HepG2 (cell line): Measurements from ENCODE around the gene ZBTB4. TPM values are rescaled to one million over a fixed set of nuclear protein-coding genes. Genes with fewer than 3 reads are reported as not detected.

Source experiments
- ATAC-seq: fragments of 200-7000 bp; cut with Tn5 transposase; 3 replicates; pipeline ENCODE4 v1.9.1; 2020; ENCODE audit warnings: mild to moderate bottlenecking, moderate library complexity
- BruUV-seq: library from RNA; stranded (reverse); fragments of 400-500 nt; replicated peaks from 2 replicates; lab custom pipeline; 2021; lab: Mats Ljungman, UMichigan
- CTCF ChIA-PET: fragments of 300-600 bp; formaldehyde crosslinking; extraction: SDS; loops from one replicate; lab custom pipeline; 2021; ENCODE audit warnings: low total read pairs, inconsistent platforms, low intra/inter-chr PET ratio; lab: Yijun Ruan, JAX
- POLR2A ChIA-PET: fragments of 350-600 bp; sonication (Branson Sonifier 250); formaldehyde crosslinking; loops from one replicate; lab custom pipeline; 2020; ENCODE audit warnings: antibody characterized with exemption, inconsistent platforms; lab: Yijun Ruan, JAX
- DNase-seq: peaks from one replicate; pipeline ENCODE4 v3.0.0-alpha.2; 2015; ENCODE audit warnings: low spot score
- FAIRE-seq: peaks from 3 replicates; lab custom pipeline; 2011; peaks lifted over from hg19 to GRCh38; lab: Jason Lieb, UNC
- H2AFZ ChIP-seq: one replicate; pipeline ENCODE4 v1.6.1; 2011; ENCODE audit warnings: low read length, inconsistent platforms
- H3K27ac ChIP-seq: fragments of 300-600 bp; 3 replicates; pipeline ENCODE4 v1.8.0; 2011; ENCODE audit warnings: mixed run types, mild to moderate bottlenecking, mixed read lengths, low read length, inconsistent platforms; ENCODE audit not compliant: insufficient read depth; ENCODE audit errors: extremely low read length
- H3K27me3 ChIP-seq, 2 experiments: fragments of 200-600 bp in 1 of 2; 2 replicates in 1 of 2; 3 replicates in 1 of 2; pipeline versions ENCODE4 v1.6.0 to v1.8.0; 2011; ENCODE audit warnings: low read length in 2 of 2, mild to moderate bottlenecking in 2 of 2, moderate library complexity in 2 of 2, inconsistent platforms in 1 of 2; ENCODE audit not compliant: insufficient read depth in 2 of 2, control insufficient read depth in 1 of 2
- H3K36me3 ChIP-seq, 2 experiments: fragments of 200-600 bp in 1 of 2; replicated peaks in 1 of 2; 2 replicates in 1 of 2; 3 replicates in 1 of 2; pipeline versions ENCODE4 v1.5.1 to v1.8.0; 2011; ENCODE audit warnings: low read length in 2 of 2, inconsistent platforms in 1 of 2; ENCODE audit not compliant: insufficient read depth in 2 of 2, control insufficient read depth in 1 of 2
- H3K4me1 ChIP-seq: 2 replicates; pipeline ENCODE4 v1.5.1; 2012; ENCODE audit warnings: low read length, inconsistent platforms; ENCODE audit not compliant: insufficient read depth
- H3K4me2 ChIP-seq: 2 replicates; pipeline ENCODE4 v1.6.0; 2011; ENCODE audit warnings: low read depth, low read length, inconsistent platforms
- H3K4me3 ChIP-seq, 3 experiments: fragments of 200-600 bp in 1 of 3; sonication (generic), shearing (Covaris generic) in 1 of 3; replicated peaks in 1 of 3; 2 replicates each; pipeline ENCODE4 v1.5.1; 2011 to 2016; ENCODE audit warnings: low read length in 3 of 3, inconsistent platforms in 2 of 3, low read depth in 2 of 3, mild to moderate bottlenecking in 2 of 3, control low read depth in 1 of 3, mixed read lengths in 1 of 3; ENCODE audit not compliant: insufficient read depth in 1 of 3
- H3K79me2 ChIP-seq: one replicate; pipeline ENCODE4 v1.6.1; 2011; ENCODE audit warnings: low read length, inconsistent platforms; ENCODE audit not compliant: insufficient read depth
- H3K9ac ChIP-seq: 2 replicates; pipeline ENCODE4 v1.6.0; 2011; ENCODE audit warnings: mild to moderate bottlenecking, low read depth, low read length, inconsistent platforms; ENCODE audit not compliant: insufficient read depth
- H3K9me3 ChIP-seq: 2 replicates; pipeline ENCODE4 v1.5.1; 2012; ENCODE audit warnings: mild to moderate bottlenecking, low read length
- H4K20me1 ChIP-seq: 2 replicates; pipeline ENCODE4 v1.6.0; 2011; ENCODE audit warnings: inconsistent platforms, mild to moderate bottlenecking, low read length, moderate library complexity; ENCODE audit not compliant: insufficient read depth
- ARNT2 ChIP-seq: sonication (generic); formaldehyde crosslinking; IDR thresholded peaks from 2 replicates; pipeline ENCODE4 v1.8.0; 2022; ENCODE audit warnings: mild to moderate bottlenecking, low read depth, missing genetic modification reagents, moderate library complexity
- BORCS8-MEF2B ChIP-seq: sonication (generic); formaldehyde crosslinking; IDR thresholded peaks from 2 replicates; pipeline ENCODE4 v1.8.0; 2022; ENCODE audit warnings: mild to moderate bottlenecking, missing genetic modification reagents
- HMG20A ChIP-seq: IDR thresholded peaks from 2 replicates; pipeline ENCODE4 v1.6.1; 2016; ENCODE audit warnings: borderline replicate concordance
- JUND ChIP-seq: sonication (generic); formaldehyde crosslinking; IDR thresholded peaks from 2 replicates; pipeline ENCODE4 v1.8.0; 2022; ENCODE audit warnings: mild to moderate bottlenecking, missing genetic modification reagents
- KIAA2018 ChIP-seq: sonication (generic); formaldehyde crosslinking; IDR thresholded peaks from 2 replicates; pipeline ENCODE4 v1.5.0; 2020; ENCODE audit warnings: mild to moderate bottlenecking, missing genetic modification reagents, borderline replicate concordance
- MATR3 ChIP-seq: sonication (generic); formaldehyde crosslinking; IDR thresholded peaks from 2 replicates; pipeline ENCODE4 v1.4.0; 2020; ENCODE audit warnings: missing genetic modification reagents
- MTF1 ChIP-seq: sonication (generic); formaldehyde crosslinking; IDR thresholded peaks from 2 replicates; pipeline ENCODE4 v1.5.0; 2020; ENCODE audit warnings: missing genetic modification reagents
- NBN ChIP-seq: fragments of 450-650 bp; conservative IDR thresholded peaks from 2 replicates; pipeline ENCODE4 v1.6.1; 2017
- NFE2 ChIP-seq: sonication (generic); formaldehyde crosslinking; IDR thresholded peaks from 2 replicates; pipeline ENCODE4 v1.4.0; 2020; ENCODE audit warnings: missing genetic modification reagents
- PHF21A ChIP-seq: sonication (generic); formaldehyde crosslinking; IDR thresholded peaks from 2 replicates; pipeline ENCODE4 v1.5.0; 2020; ENCODE audit warnings: mild to moderate bottlenecking, missing genetic modification reagents
- RBFOX2 ChIP-seq: fragments of 200-400 bp; formaldehyde crosslinking; IDR thresholded peaks from 2 replicates; pipeline ENCODE4 v1.6.1; 2017; ENCODE audit warnings: low read depth, mild to moderate bottlenecking, low read length
- RFXAP ChIP-seq: sonication (generic); formaldehyde crosslinking; IDR thresholded peaks from 2 replicates; pipeline ENCODE4 v1.4.0; 2020; ENCODE audit warnings: missing genetic modification reagents, borderline replicate concordance
- TRIM24 ChIP-seq: sonication (generic); formaldehyde crosslinking; IDR thresholded peaks from 2 replicates; pipeline ENCODE4 v1.8.0; 2022; ENCODE audit warnings: mild to moderate bottlenecking, missing genetic modification reagents
- ZNF263 ChIP-seq: sonication (generic); formaldehyde crosslinking; IDR thresholded peaks from 2 replicates; pipeline ENCODE4 v1.4.0; 2020; ENCODE audit warnings: missing genetic modification reagents
- ZNF274 ChIP-seq: sonication (generic); formaldehyde crosslinking; IDR thresholded peaks from 2 replicates; pipeline ENCODE4 v1.5.1; 2020; ENCODE audit warnings: mild to moderate bottlenecking, missing genetic modification reagents
- ZNF562 ChIP-seq: sonication (generic); formaldehyde crosslinking; IDR thresholded peaks from 2 replicates; pipeline ENCODE4 v1.8.0; 2022; ENCODE audit warnings: missing genetic modification reagents, borderline replicate concordance
- ZNF720 ChIP-seq: sonication (generic); formaldehyde crosslinking; IDR thresholded peaks from 2 replicates; pipeline ENCODE4 v1.4.0; 2020; ENCODE audit warnings: missing genetic modification reagents
- WGBS: methylation state at CpG from one replicate; pipeline ENCODE4 v1.1.6; 2017; ENCODE audit warnings: low lambda C conversion rate; 5-methylcytosine and 5-hydroxymethylcytosine counted together
- in situ Hi-C: cut with HindIII; loops from 2 replicates; pipeline ENCODE4 v1.10.0; 2017; ENCODE audit warnings: low pct_unique_long_range_greater_than_20kb; ENCODE audit not compliant: extremely low pct_ligation_motif_present
- intact Hi-C: fragments of 100-400 bp; cut with micrococcal nuclease; formaldehyde crosslinking; loops from one replicate; pipeline ENCODE4 v1.10.0; 2022; ENCODE audit not compliant: unreplicated experiment
- polyA plus RNA-seq, 8 experiments: library from polyadenylated mRNA; depleted of rRNA in 3 of 8; stranded (reverse) in 7 of 8; unstranded in 1 of 8; fragments of >200 nt; fragmentation: Illumina TruSeq in 4 of 8; extraction: Trizol in 4 of 8; gene quantifications; 2 replicates each; pipeline versions ENCODE4 v1.2.1 to v1.2.3, GENCODE V29; 2011 to 2016; ENCODE audit warnings: low read depth in 4 of 8, missing spikeins in 1 of 8, mixed read lengths in 1 of 8; ENCODE audit not compliant: insufficient read depth in 1 of 8
- total RNA-seq, 5 experiments: library from RNA; depleted of rRNA; stranded (reverse); fragments of >200 nt; fragmentation: Illumina TruSeq; extraction: Trizol; gene quantifications; 2 replicates each; pipeline ENCODE4 v1.2.3, GENCODE V29; 2016; ENCODE audit warnings: low read depth in 1 of 5
- TF ChIP-seq, protein P1 (sequence below): sonication (generic); formaldehyde crosslinking; IDR thresholded peaks from 2 replicates; pipeline ENCODE4 v1.8.0; 2022; ENCODE audit warnings: missing genetic modification reagents, low read depth, mild to moderate bottlenecking, borderline replicate concordance

ZBTB4 gene
- total and polyA plus RNA-seq, 2 of the 13 experiments (the other 11 are each of a cell fraction or from before 2014, with no cell fraction given), result 4.3 to 7.4 TPM

- H3K4me1 ChIP-seq, result peaks cover 10% of the 10 kb centered on the region
- ATAC-seq, result no peak
- no peak overlapping the region for H3K27ac ChIP-seq
- DNase-seq, result no peak
- intact Hi-C loops (no loop called here), in situ Hi-C loops (no loop called here)
- no peaks in the 10 kb centered on the region for H3K9me3 ChIP-seq
- H3K4me2 ChIP-seq, result no peak overlapping the region
- FAIRE-seq, result no peak
- no peak overlapping the region for H3K9ac ChIP-seq
- BruUV-seq, result no TSS peak
- CTCF ChIA-PET, result no interaction called here
- WGBS, result 90% methylated on average over 4 of the region's 8 CpGs
- POLR2A ChIA-PET, result interaction anchor here (0.8 kb wide), 1 partner anchor 22 kb away, joined by 3 read pairs; the partner anchor contains the start of gene TMEM256
- peaks cover 3% of the 10 kb centered on the region in 2 experiments; a peak in 3 of 5 replicates for H3K27me3 ChIP-seq
- no peak overlapping the region for H2AFZ ChIP-seq
- H4K20me1 ChIP-seq, result no peaks in the 10 kb centered on the region
- H3K36me3 ChIP-seq, result no peaks in the 10 kb centered on the region
- no peaks in the 10 kb centered on the region for H3K79me2 ChIP-seq
- no peak overlapping the region for H3K4me3 ChIP-seq
- no peak for TF ChIP-seq ARNT2
- no peak for TF ChIP-seq BORCS8-MEF2B (CRISPR knock-in tag)
- no peak for TF ChIP-seq KIAA2018 (CRISPR knock-in tag)
- no peak for TF ChIP-seq TRIM24 (CRISPR knock-in tag)
- TF ChIP-seq NFE2 (CRISPR knock-in tag), result no peak
- TF ChIP-seq ZNF720 (CRISPR knock-in tag), result no peak
- no peak for TF ChIP-seq MATR3 (CRISPR knock-in tag)
- no peak for TF ChIP-seq ZNF274 (CRISPR knock-in tag)
- no peak for TF ChIP-seq HMG20A (CRISPR knock-in tag)
- no peak for TF ChIP-seq RFXAP (CRISPR knock-in tag)
- TF ChIP-seq ZNF562 (CRISPR knock-in tag), result no peak
- TF ChIP-seq RBFOX2, result no peak
- no peak for TF ChIP-seq JUND (CRISPR knock-in tag)
- TF ChIP-seq PHF21A (CRISPR knock-in tag), result no peak
- TF ChIP-seq MTF1 (CRISPR knock-in tag), result no peak
- TF ChIP-seq, protein P1, sequence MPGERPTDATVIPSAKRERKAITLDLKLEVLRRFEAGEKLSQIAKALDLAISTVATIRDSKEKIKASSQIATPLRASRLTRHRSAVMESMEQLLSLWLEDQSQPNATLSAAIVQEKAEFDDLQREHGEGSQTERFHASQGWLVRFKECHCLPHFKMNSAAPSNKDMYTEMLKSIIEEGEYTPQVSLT, result no peak
- no peak for TF ChIP-seq NBN
- TF ChIP-seq ZNF263 (CRISPR knock-in tag), result no peak
Measured at GRCh38 chr17:7425756-7426155, 53.7 kb downstream of the ZBTB4 start.
